AG08396 (cell line): Measurements from ENCODE around the gene LSS.
A peak's percentile ranks its signal among the peaks of the same experiment; 100 is the strongest.
"Not testable (repeated sequence)": the region's sequence is repeated elsewhere in the genome, so short reads cannot be mapped to it uniquely, and the experiment has no call there.

Experiments
- DNase-seq: peaks from one replicate; pipeline ENCODE4 v3.0.0; 2012; ENCODE audit warnings: low spot score, mixed read lengths

The LSS gene

GRCh38 chr21:46185716-46186115, 42.9 kb downstream of the LSS start:
- no peak for DNase-seq

- DNase-seq = peak; percentile 75
Observed at GRCh38 chr21:46184625-46185555, 43.7 kb downstream of the LSS start.

GRCh38 chr21:46183910-46184624, 44.5 kb downstream of the LSS start, which contains the start of gene SPATC1L:
SPATC1L (minus strand) TSS chr21:46184459; CDS start chr21:46182816, 1,643 bp downstream.
- DNase-seq = peak; percentile 89

- not testable (repeated sequence) for DNase-seq
Observed at GRCh38 chr21:46183337-46183909, 45.2 kb downstream of the LSS start.

- peak; percentile 64 for DNase-seq
Observed at GRCh38 chr21:46182548-46183336, 45.8 kb downstream of the LSS start.

- DNase-seq = no peak
Observed at GRCh38 chr21:46181953-46182547, 46.5 kb downstream of the LSS start.

GRCh38 chr21:46181436-46181835, 47.1 kb downstream of the LSS start:
- DNase-seq = no peak

- DNase-seq = no peak
Observed at GRCh38 chr21:46180778-46181391, 47.7 kb downstream of the LSS start.

GRCh38 chr21:46180079-46180722, 48.4 kb downstream of the LSS start:
- DNase-seq = no peak

GRCh38 chr21:46179708-46180078, 48.9 kb downstream of the LSS start:
- no peak for DNase-seq

- DNase-seq = no peak
Observed at GRCh38 chr21:46178961-46179360, 49.6 kb downstream of the LSS start.

GRCh38 chr21:46176443-46177129, 52.0 kb downstream of the LSS start:
- not testable (repeated sequence) for DNase-seq

- no peak for DNase-seq
Observed at GRCh38 chr21:46173573-46173972, 55.0 kb downstream of the LSS start.

- DNase-seq = no peak
Observed at GRCh38 chr21:46172863-46173528, 55.6 kb downstream of the LSS start.

GRCh38 chr21:46171996-46172862, 56.3 kb downstream of the LSS start:
- no peak for DNase-seq

- DNase-seq = no peak
Observed at GRCh38 chr21:46171585-46171984, 57.0 kb downstream of the LSS start.

GRCh38 chr21:46170436-46171193, 58.0 kb downstream of the LSS start:
- DNase-seq = not testable (repeated sequence)
